WERI-Rb-1 (cell line): Measurements from ENCODE around the gene ASIC2.

ENCODE experiments used
- DNase-seq: peaks from one replicate; pipeline ENCODE4 v3.0.0-alpha.2; 2020
- H3K27ac ChIP-seq: fragments of 250-450 bp; sonication (Bioruptor Pico); 2 replicates; pipeline ENCODE4 v1.5.1; 2020; ENCODE audit warnings: mild to moderate bottlenecking, moderate library complexity
- H3K27me3 ChIP-seq: fragments of 250-450 bp; sonication (Bioruptor Pico); 2 replicates; pipeline ENCODE4 v1.5.1; 2021; ENCODE audit warnings: mild to moderate bottlenecking, low read depth, moderate library complexity; ENCODE audit not compliant: insufficient read depth, severe bottlenecking
- H3K36me3 ChIP-seq: fragments of 250-450 bp; sonication (Bioruptor Pico); 2 replicates; pipeline ENCODE4 v1.5.1; 2020; ENCODE audit warnings: mild to moderate bottlenecking, moderate library complexity
- H3K4me3 ChIP-seq: 2 replicates; pipeline ENCODE4 v1.5.1; 2011; ENCODE audit warnings: low read depth, mild to moderate bottlenecking, control low read depth, low read length
- H3K9me3 ChIP-seq: fragments of 250-450 bp; sonication (Bioruptor Pico); 2 replicates; pipeline ENCODE4 v1.5.1; 2021; ENCODE audit warnings: mild to moderate bottlenecking, moderate library complexity; ENCODE audit not compliant: severe bottlenecking
- CTCF ChIP-seq: IDR thresholded peaks from 2 replicates; pipeline ENCODE4 v1.5.1; 2011; ENCODE audit warnings: low read depth, mild to moderate bottlenecking, control low read depth, inconsistent platforms, low read length

The ASIC2 gene

GRCh38 chr17:33241390-33241789 lies 51.7 kb downstream of the ASIC2 start:
- TF ChIP-seq CTCF: no peak
- H3K36me3 ChIP-seq: no peaks in the 10 kb centered on the region
- H3K27me3 ChIP-seq: peaks cover 61% of the 10 kb centered on the region
- H3K4me3 ChIP-seq: no peak overlapping the region
- DNase-seq: no peak
- H3K27ac ChIP-seq: no peak overlapping the region
- H3K9me3 ChIP-seq: no peaks in the 10 kb centered on the region

- Histone ChIP-seq H3K36me3 (no peaks in the 10 kb centered on the region), H3K27ac (no peak overlapping the region), H3K27me3 (peaks cover 68% of the 10 kb centered on the region), H3K4me3 (no peak overlapping the region), H3K9me3 (no peaks in the 10 kb centered on the region)
- DNase-seq: no peak
- no peak for TF ChIP-seq CTCF
These were observed 52.7 kb downstream of the ASIC2 start for GRCh38 chr17:33240362-33240761.

GRCh38 chr17:33239702-33240101 lies 53.4 kb downstream of the ASIC2 start:
- H3K36me3 ChIP-seq: no peaks in the 10 kb centered on the region
- no peaks in the 10 kb centered on the region for H3K9me3 ChIP-seq
- H3K27ac ChIP-seq: no peak overlapping the region
- DNase-seq: no peak
- H3K4me3 ChIP-seq: no peak overlapping the region
- H3K27me3 ChIP-seq: peaks cover 70% of the 10 kb centered on the region
- no peak for TF ChIP-seq CTCF

GRCh38 chr17:33234930-33235685 lies 58.0 kb downstream of the ASIC2 start:
- no peak for TF ChIP-seq CTCF
- Histone ChIP-seq H3K4me3 (no peak overlapping the region), H3K36me3 (no peaks in the 10 kb centered on the region), H3K9me3 (no peaks in the 10 kb centered on the region), H3K27me3 (peaks cover 67% of the 10 kb centered on the region), H3K27ac (no peak overlapping the region)
- DNase-seq: no peak

- no peaks in the 10 kb centered on the region for H3K36me3 ChIP-seq
- H3K9me3 ChIP-seq: no peaks in the 10 kb centered on the region
- no peak overlapping the region for H3K27ac ChIP-seq
- no peak overlapping the region for H3K4me3 ChIP-seq
- no peak for TF ChIP-seq CTCF
- no peak for DNase-seq
- H3K27me3 ChIP-seq: peaks cover 68% of the 10 kb centered on the region
These were observed 58.9 kb downstream of the ASIC2 start for GRCh38 chr17:33234233-33234632.

GRCh38 chr17:33233811-33234177 lies 59.3 kb downstream of the ASIC2 start:
- Histone ChIP-seq H3K27ac (no peak overlapping the region), H3K36me3 (no peaks in the 10 kb centered on the region), H3K4me3 (no peak overlapping the region), H3K9me3 (no peaks in the 10 kb centered on the region), H3K27me3 (peaks cover 66% of the 10 kb centered on the region)
- DNase-seq: peak; percentile 34
- TF ChIP-seq CTCF: no peak
